ENCODE data around the gene RILPL2.
"Not testable (repeated sequence)": the region's sequence is repeated elsewhere in the genome, so short reads cannot be mapped to it uniquely, and the experiment has no call there.

Gene RILPL2

GRCh38 chr12:123465084-123465483, 28.6 kb upstream of the RILPL2 start:
- no peak for TF ChIP-seq CTCF (conservative IDR thresholded peaks at IDR 0.05)
- TF ChIP-seq ZFX (IDR thresholded peaks at IDR 0.05): no peak
- H3K27ac ChIP-seq: no peak overlapping the region

GRCh38 chr12:123463174-123463573, 26.7 kb upstream of the RILPL2 start:
- not testable (repeated sequence) for H3K27ac ChIP-seq

GRCh38 chr12:123457980-123458779, 21.7 kb upstream of the RILPL2 start, which contains the start of gene SNRNP35:
SNRNP35 (plus strand) TSS chr12:123458139; CDS start chr12:123465541, 7,402 bp downstream.
- TF ChIP-seq CTCF (conservative IDR thresholded peaks at IDR 0.05) (no peak), ZFX (IDR thresholded peaks at IDR 0.05) (peak; percentile 71; the same call in 1 of the 2 replicates)
- peak within 1 kb of the TSS; percentile 94 for H3K27ac ChIP-seq

DNA sequence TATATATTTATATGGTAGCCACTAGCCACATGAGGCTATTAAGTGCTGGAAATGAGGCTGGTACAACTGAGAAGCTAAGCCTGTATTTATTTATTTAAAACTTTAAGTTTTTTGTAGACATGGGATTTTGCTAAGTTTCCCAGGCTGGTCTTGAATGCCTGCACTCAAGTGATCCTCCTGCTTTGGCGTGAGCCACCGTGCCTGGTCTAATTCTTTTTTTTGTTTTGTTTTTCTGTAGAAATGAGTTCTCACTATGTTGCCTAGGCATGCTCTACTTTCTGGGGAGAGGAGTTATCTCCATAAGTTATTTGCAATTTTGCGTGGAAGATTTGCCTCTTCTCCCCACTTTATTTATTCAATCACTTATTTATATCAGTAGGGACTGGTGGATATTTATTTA, 16.7 kb upstream of the RILPL2 start:
- TF ChIP-seq ZFX (IDR thresholded peaks at IDR 0.05) (no peak), CTCF (conservative IDR thresholded peaks at IDR 0.05) (no peak)
- no peak overlapping the region for H3K27ac ChIP-seq

DNA sequence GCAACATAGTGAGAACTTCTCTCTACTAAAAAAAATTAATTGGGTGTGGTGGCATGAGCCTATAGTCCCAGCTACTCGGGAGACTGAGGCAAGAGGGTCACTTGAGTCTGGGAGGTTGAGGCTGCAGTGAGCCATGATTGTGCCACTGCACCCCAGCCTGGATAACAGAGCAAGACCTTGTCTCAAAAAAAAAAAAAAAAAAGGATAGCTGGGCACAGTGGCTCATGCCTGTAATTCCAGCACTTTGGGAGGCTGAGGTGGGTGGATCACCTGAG, 15.7 kb upstream of the RILPL2 start:
- not testable (repeated sequence) for H3K27ac ChIP-seq

- TF ChIP-seq CTCF (conservative IDR thresholded peaks at IDR 0.05): no peak
- no peak for TF ChIP-seq ZFX (IDR thresholded peaks at IDR 0.05)
- no peak overlapping the region for H3K27ac ChIP-seq
Measured at GRCh38 chr12:123450636-123451035, 14.2 kb upstream of the RILPL2 start.

DNA sequence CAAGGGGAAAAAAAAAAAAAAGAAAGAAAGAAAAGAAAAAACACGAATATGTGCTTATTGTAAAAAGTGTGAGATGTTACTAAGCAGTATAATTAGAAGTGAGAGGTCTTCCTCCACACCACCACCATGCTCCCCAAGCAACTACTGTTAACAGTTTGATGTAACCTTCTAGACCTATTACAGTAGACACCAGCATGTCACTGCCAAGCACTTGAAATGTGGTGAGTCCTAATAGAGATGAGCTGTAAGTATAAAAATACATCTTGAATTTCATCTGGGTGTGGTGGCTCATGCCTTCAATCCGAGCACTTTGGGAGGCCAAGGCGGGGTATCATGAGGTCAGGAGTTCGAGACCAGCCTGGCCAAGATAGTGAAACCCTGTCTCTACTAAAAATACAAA, 13.4 kb upstream of the RILPL2 start:
- H3K27ac ChIP-seq: no peak overlapping the region
- TF ChIP-seq CTCF (conservative IDR thresholded peaks at IDR 0.05) (no peak), ZFX (IDR thresholded peaks at IDR 0.05) (no peak)

DNA sequence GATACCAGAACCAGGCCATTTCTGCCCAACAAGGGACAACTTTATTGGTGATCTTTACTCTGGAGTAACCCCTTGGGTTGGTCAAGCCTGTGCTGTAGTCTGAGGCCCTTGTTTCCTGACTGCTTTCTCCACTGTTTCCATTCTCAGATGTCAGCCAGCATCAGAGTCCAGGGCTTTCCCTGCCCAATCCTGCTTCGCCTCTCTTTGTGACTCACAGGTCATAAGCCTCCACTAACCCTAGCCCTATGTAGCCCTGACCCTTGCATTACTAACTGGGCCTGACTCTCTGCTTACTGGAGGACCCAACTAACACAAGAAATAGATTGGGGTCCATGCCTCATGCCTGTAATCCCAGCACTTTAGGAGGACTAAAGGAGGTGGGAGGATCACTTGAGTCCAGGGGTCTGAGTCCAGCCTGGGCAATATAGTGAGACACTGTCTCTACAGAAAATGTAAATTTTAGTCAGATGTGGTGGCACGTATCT, 12.8 kb upstream of the RILPL2 start:
- TF ChIP-seq ZFX (IDR thresholded peaks at IDR 0.05) (no peak), CTCF (conservative IDR thresholded peaks at IDR 0.05) (no peak)
- no peak overlapping the region for H3K27ac ChIP-seq

All from C4-2B (cell line).